ENCODE results near the gene ALKBH5. TPM values are rescaled to one million over a fixed set of nuclear protein-coding genes. Genes with fewer than 3 reads are reported as not detected.

The ALKBH5 gene
- 39.1 and 42.2 TPM in 2 replicates for total RNA-seq (2013; cell fraction: nucleolus; rRNA removed)
- total RNA-seq (2014; rRNA removed) (62.7 and 65.9 TPM in 2 replicates), total RNA-seq (2014; rRNA removed; fragmentation: Illumina TruSeq; extraction: Trizol) (45.0 and 47.0 TPM in 2 replicates), total RNA-seq (2021) (77.0 and 78.3 TPM in 2 replicates), polyA plus RNA-seq (2011; rRNA removed) (98.6 and 99.9 TPM in 2 replicates), polyA plus RNA-seq (2014; fragmentation: Illumina TruSeq; extraction: Trizol) (34.8 and 44.7 TPM in 2 replicates), polyA plus RNA-seq (2014; fragmentation: Nextera tagmentation; extraction: Ambion mirVana) (10 to 100 TPM; 13.7 to 31.8 TPM), polyA plus RNA-seq (2014; rRNA removed) (51.8 and 54.0 TPM in 2 replicates), polyA plus RNA-seq (2016; fragmentation: Nextera tagmentation; extraction: Ambion mirVana) (10 to 100 TPM; 53.0 to 59.3 TPM), polyA minus RNA-seq (2011; rRNA and poly(A)+ RNA removed) (120 and 218 TPM in 2 replicates), Bru-seq, nascent RNA (percentile 80 among the genes with signal in this experiment), BruChase-seq, experiment 1, labeled RNA remaining after a 6-hour chase (percentile 94 among the genes with signal in this experiment), BruChase-seq, experiment 2, labeled RNA remaining after a 2-hour chase (percentile 90 among the genes with signal in this experiment)
- 39.6 TPM for polyA plus RNA-seq (2011; ENCODE audit: low read depth)
- polyA plus RNA-seq (2011; cell fraction: cytosol; rRNA removed), result 113 and 137 TPM in 2 replicates
- polyA plus RNA-seq (2011; cell fraction: nucleus; rRNA removed), result 52.2 and 54.1 TPM in 2 replicates
- 60.4 and 69.4 TPM in 2 replicates for polyA plus RNA-seq (2012)
- polyA minus RNA-seq (2011; cell fraction: cytosol; rRNA and poly(A)+ RNA removed), result 84.7 and 89.1 TPM in 2 replicates
- polyA minus RNA-seq (2011; cell fraction: nucleus; rRNA and poly(A)+ RNA removed), result 25.6 and 36.5 TPM in 2 replicates
- long read RNA-seq, experiment 1, transcript ALKBH5-201 (4 exons, 2,748 nt), result major isoform, 30 of 35 reads
- long read RNA-seq, experiment 1, partial matches to known transcripts, result 2 of 35 reads
- long read RNA-seq, experiment 1, other reads (novel, unspliced or antisense), result 3 of 35 reads
- long read RNA-seq, experiment 2, transcript ALKBH5-201 (4 exons, 2,748 nt), result major isoform, 8 of 31 reads
- long read RNA-seq, experiment 2, transcript ALKBH5-202 (2 exons, 2,146 nt), result minor isoform, 6 of 31 reads
- long read RNA-seq, experiment 2, partial matches to known transcripts, result 15 of 31 reads
- long read RNA-seq, experiment 2, other reads (novel, unspliced or antisense), result 2 of 31 reads

DNA sequence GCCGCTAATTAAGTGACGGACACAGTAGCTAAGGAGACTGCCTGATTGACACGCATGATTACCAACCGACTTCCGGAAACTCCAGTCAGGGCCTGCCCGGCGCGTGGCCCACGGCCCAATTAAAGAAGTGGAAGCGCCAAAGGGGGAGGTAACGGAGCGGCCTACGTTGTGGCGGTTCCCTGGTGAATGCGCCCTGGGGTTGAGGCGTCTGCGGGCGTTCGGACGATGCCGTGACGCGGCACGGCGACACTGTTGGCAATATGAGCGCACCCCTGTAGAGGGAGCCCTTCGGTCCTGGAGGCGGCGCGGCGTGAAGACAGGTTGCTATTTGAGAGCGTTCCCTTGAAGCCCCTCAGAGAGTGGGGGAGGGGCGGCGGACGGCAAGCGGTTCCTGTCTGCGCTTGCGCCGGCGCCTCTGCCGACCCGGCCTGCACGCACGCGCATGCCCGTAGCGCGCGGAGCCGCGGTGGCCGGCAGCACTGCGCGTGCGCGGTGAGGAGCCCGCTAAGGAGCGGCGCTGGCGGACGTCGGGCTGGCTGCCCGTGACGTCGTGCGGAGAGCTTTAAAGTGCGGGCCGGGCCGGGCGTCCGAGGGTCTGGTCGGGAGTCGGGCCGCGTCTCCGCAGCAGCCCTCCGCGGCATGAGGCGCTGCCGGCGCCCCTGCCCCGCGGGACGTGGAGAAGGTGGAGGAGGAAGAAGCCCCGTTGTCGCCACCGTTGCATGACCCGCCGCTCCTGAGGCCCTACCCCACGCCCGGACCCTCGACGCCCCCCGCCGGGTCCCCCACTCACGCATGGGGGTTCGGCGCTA is at the start of gene ALKBH5:
Gene ALKBH5, plus strand, starts transcription at position 495 of the 809 bp plus-strand sequence. CDS start 416 bp downstream, outside the sequence.
- H4K20me1 ChIP-seq (ENCODE audit: control insufficient read depth, insufficient read depth), result peaks cover 13% of the 10 kb centered on the region; the same call in 1 of the 2 replicates
- H3K79me2 ChIP-seq (ENCODE audit: control insufficient read depth, insufficient read depth, low read length), result peaks cover 51% of the 10 kb centered on the region
- peak; percentile 78 for FAIRE-seq
- intact Hi-C loops (cut with micrococcal nuclease; ENCODE audit: unreplicated experiment) (loop anchor here (5.0 kb wide), 2 partner anchors 44 to 134 kb away; partner anchors contain the start of genes LLGL1 and SMCR8), in situ Hi-C loops (cut with MboI) (no loop called here)
- POLR2A ChIA-PET, result interaction anchor here (0.9 to 4.3 kb wide), 6 partner anchors 13 to 38 kb away, joined by 3 to 23 read pairs (median 8); no protein-coding TSS in a partner anchor
- no TSS peak for BruUV-seq (replicated peaks)
- H3K4me1 ChIP-seq (ENCODE audit: control insufficient read depth, insufficient read depth, low read length), result peaks cover 11% of the 10 kb centered on the region
- H3K4me2 ChIP-seq (ENCODE audit: control insufficient read depth, insufficient read depth), result peak within 1 kb of the TSS; percentile 95
- H3K9me3 ChIP-seq (replicated peaks; ENCODE audit: control insufficient read depth, insufficient read depth, low read length), result no peaks in the 10 kb centered on the region
- peak within 1 kb of the TSS; percentile 97 for H3K27ac ChIP-seq (ENCODE audit: control insufficient read depth, insufficient read depth)
- peak within 1 kb of the TSS; percentile 83 for H3K4me3 ChIP-seq
- peak within 1 kb of the TSS; percentile 84 for H2AFZ ChIP-seq (ENCODE audit: control insufficient read depth, low read depth, low read length)
- RAD21 ChIA-PET (ENCODE audit: unreplicated experiment), result interaction anchor here (0.8 to 1.9 kb wide), 7 partner anchors 19 to 39 kb away, joined by 3 to 10 read pairs (median 4); no protein-coding TSS in a partner anchor
- peak within 1 kb of the TSS; percentile 89 for H3K9ac ChIP-seq (ENCODE audit: control insufficient read depth, insufficient read depth, low read length)
- peak; percentile 97 for DNase-seq (ENCODE audit: low read depth, low spot score)
- CTCF ChIA-PET, result interaction anchor here (0.6 to 3.6 kb wide), 6 partner anchors 21 to 435 kb away, joined by 3 to 27 read pairs (median 4); no protein-coding TSS in a partner anchor
- WGBS (ENCODE audit: insufficient coverage, insufficient replicate concordance, low lambda C conversion rate, missing lambda C conversion rate), result under 1% methylated on average over 95 of the region's 98 CpGs
- H3K36me3 ChIP-seq (ENCODE audit: control insufficient read depth in 2 of 2, insufficient read depth in 2 of 2, low read length in 1 of 2), result peaks cover 0 to 10% of the 10 kb centered on the region in 2 experiments; a peak in 3 of 4 replicates
- SMC1A ChIA-PET (ENCODE audit: uncharacterized antibody, unreplicated experiment), result interaction anchor here (0.6 to 1.6 kb wide), 5 partner anchors 18 to 77 kb away, joined by 3 to 4 read pairs (median 3); partner anchors contain the start of gene MIEF2
- peak; percentile 88 for ATAC-seq
- no peaks in the 10 kb centered on the region for H3K27me3 ChIP-seq (replicated peaks in 1 of 2; ENCODE audit: control insufficient read depth in 2 of 2, insufficient read depth in 2 of 2, low read length in 1 of 2)
- TF ChIP-seq RFX5 (IDR thresholded peaks at IDR 0.05; ENCODE audit: low read depth, low read length) (peak; percentile 54; the same call in 1 of the 2 replicates), SMC3 (IDR thresholded peaks at IDR 0.05; ENCODE audit: borderline replicate concordance, low read length) (no peak), POLR2A (IDR thresholded peaks at IDR 0.05; ENCODE audit: low read depth, low read length) (peak; percentile 77), SIN3A (IDR thresholded peaks at IDR 0.05; ENCODE audit: low read depth, low read length) (no peak; the same call in 1 of the 2 replicates), BMI1 (IDR thresholded peaks at IDR 0.05; ENCODE audit: borderline replicate concordance) (peak; percentile 97), HCFC1 (IDR thresholded peaks at IDR 0.05; ENCODE audit: low read length) (0 out of 2 replicates have a peak, but pooled peaks have one; percentile 12), ATF7 (IDR thresholded peaks at IDR 0.05; ENCODE audit: low read depth) (peak; percentile 48), LARP7 (IDR thresholded peaks at IDR 0.05) (peak; percentile 68; the same call in 1 of the 2 replicates), YBX1 (IDR thresholded peaks at IDR 0.05) (no peak), ETV6 (conservative IDR thresholded peaks at IDR 0.05 in 1 of 2, IDR thresholded peaks at IDR 0.05 in 1 of 2; ENCODE audit: borderline replicate concordance in 1 of 2, low read depth in 1 of 2) (no peak), GATAD2B (conservative IDR thresholded peaks at IDR 0.05; ENCODE audit: low read depth) (peak; percentile 69; the same call in 1 of the 2 replicates), SMAD5 (IDR thresholded peaks at IDR 0.05; ENCODE audit: low read depth) (peak; percentile 17; the same call in 1 of the 2 replicates), ZBED1 (IDR thresholded peaks at IDR 0.05; ENCODE audit: borderline replicate concordance) (no peak), BACH1 (IDR thresholded peaks at IDR 0.05; ENCODE audit: borderline replicate concordance) (peak; percentile 67)
- TF ChIP-seq, protein P1, sequence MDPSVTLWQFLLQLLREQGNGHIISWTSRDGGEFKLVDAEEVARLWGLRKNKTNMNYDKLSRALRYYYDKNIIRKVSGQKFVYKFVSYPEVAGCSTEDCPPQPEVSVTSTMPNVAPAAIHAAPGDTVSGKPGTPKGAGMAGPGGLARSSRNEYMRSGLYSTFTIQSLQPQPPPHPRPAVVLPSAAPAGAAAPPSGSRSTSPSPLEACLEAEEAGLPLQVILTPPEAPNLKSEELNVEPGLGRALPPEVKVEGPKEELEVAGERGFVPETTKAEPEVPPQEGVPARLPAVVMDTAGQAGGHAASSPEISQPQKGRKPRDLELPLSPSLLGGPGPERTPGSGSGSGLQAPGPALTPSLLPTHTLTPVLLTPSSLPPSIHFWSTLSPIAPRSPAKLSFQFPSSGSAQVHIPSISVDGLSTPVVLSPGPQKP (IDR thresholded peaks at IDR 0.05; ENCODE audit: low read depth, low read length), result peak; percentile 88; the same call in 1 of the 2 replicates
- TF ChIP-seq, protein P2, sequence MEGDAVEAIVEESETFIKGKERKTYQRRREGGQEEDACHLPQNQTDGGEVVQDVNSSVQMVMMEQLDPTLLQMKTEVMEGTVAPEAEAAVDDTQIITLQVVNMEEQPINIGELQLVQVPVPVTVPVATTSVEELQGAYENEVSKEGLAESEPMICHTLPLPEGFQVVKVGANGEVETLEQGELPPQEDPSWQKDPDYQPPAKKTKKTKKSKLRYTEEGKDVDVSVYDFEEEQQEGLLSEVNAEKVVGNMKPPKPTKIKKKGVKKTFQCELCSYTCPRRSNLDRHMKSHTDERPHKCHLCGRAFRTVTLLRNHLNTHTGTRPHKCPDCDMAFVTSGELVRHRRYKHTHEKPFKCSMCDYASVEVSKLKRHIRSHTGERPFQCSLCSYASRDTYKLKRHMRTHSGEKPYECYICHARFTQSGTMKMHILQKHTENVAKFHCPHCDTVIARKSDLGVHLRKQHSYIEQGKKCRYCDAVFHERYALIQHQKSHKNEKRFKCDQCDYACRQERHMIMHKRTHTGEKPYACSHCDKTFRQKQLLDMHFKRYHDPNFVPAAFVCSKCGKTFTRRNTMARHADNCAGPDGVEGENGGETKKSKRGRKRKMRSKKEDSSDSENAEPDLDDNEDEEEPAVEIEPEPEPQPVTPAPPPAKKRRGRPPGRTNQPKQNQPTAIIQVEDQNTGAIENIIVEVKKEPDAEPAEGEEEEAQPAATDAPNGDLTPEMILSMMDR (IDR thresholded peaks at IDR 0.05 in 2 of 3, conservative IDR thresholded peaks at IDR 0.05 in 1 of 3; ENCODE audit: control insufficient read depth in 2 of 3, extremely low read depth in 1 of 3, insufficient read depth in 1 of 3, low read depth in 3 of 3, low read length in 3 of 3), result peak; percentile 35 to 54 (median 45); a peak in 5 of 6 replicates

Measured in GM12878 (cell line).